ENCODE measurements around the gene ANKK1. TPM values are rescaled to one million over a fixed set of nuclear protein-coding genes. Genes with fewer than 3 reads are reported as not detected.

The ANKK1 gene
- total RNA-seq, 4 donors from 2014 or later = 0.57 to 3.3 TPM; not detected in 2

- TF ChIP-seq CTCF (IDR thresholded peaks at IDR 0.05) (no peak), POLR2A (IDR thresholded peaks at IDR 0.05) (no peak)
- Histone ChIP-seq H3K4me3 (no peak overlapping the region), H3K27me3 (no peaks in the 10 kb centered on the region), H3K4me1 (no peaks in the 10 kb centered on the region), H3K27ac (no peak overlapping the region), H3K36me3 (peaks cover 0 to 2% (median 0%) of the 10 kb centered on the region in 3 donors), H3K9me3 (no peaks in the 10 kb centered on the region)
- no peak for DNase-seq
Measured at GRCh38 chr11:113370634-113371033, 16.9 kb upstream of the ANKK1 start.

- Histone ChIP-seq H3K27me3 (no peaks in the 10 kb centered on the region), H3K4me1 (no peaks in the 10 kb centered on the region), H3K27ac (no peak overlapping the region), H3K9me3 (no peaks in the 10 kb centered on the region), H3K36me3 (no peaks in the 10 kb centered on the region), H3K4me3 (no peak overlapping the region)
- DNase-seq = no peak
- TF ChIP-seq POLR2A (IDR thresholded peaks at IDR 0.05) (no peak), CTCF (IDR thresholded peaks at IDR 0.05) (no peak)
Measured at GRCh38 chr11:113372309-113372708, 15.3 kb upstream of the ANKK1 start.

GRCh38 chr11:113373306-113373705, 14.3 kb upstream of the ANKK1 start:
- TF ChIP-seq POLR2A (IDR thresholded peaks at IDR 0.05) (no peak), CTCF (IDR thresholded peaks at IDR 0.05) (no peak)
- DNase-seq = no peak

GRCh38 chr11:113373981-113374560, 13.5 kb upstream of the ANKK1 start:
- no peaks in the 10 kb centered on the region for H3K9me3 ChIP-seq
- no peaks in the 10 kb centered on the region for H3K36me3 ChIP-seq
- TF ChIP-seq POLR2A (IDR thresholded peaks at IDR 0.05) = no peak
- no peak for TF ChIP-seq CTCF (IDR thresholded peaks at IDR 0.05)
- no peaks in the 10 kb centered on the region for H3K27me3 ChIP-seq
- no peaks in the 10 kb centered on the region for H3K4me1 ChIP-seq
- H3K4me3 ChIP-seq = no peak overlapping the region
- no peak for DNase-seq
- no peak overlapping the region for H3K27ac ChIP-seq

More at GRCh38 chr11:113373306-113373705, 14.3 kb upstream of the ANKK1 start:
- Histone ChIP-seq H3K27ac (no peak overlapping the region), H3K4me1 (no peaks in the 10 kb centered on the region), H3K4me3 (no peak overlapping the region), H3K27me3 (no peaks in the 10 kb centered on the region), H3K36me3 (no peaks in the 10 kb centered on the region), H3K9me3 (no peaks in the 10 kb centered on the region)

GRCh38 chr11:113375402-113375801, 12.2 kb upstream of the ANKK1 start:
- H3K4me1 ChIP-seq = no peaks in the 10 kb centered on the region
- H3K9me3 ChIP-seq = no peaks in the 10 kb centered on the region
- no peak overlapping the region for H3K4me3 ChIP-seq
- no peaks in the 10 kb centered on the region for H3K27me3 ChIP-seq
- no peak for TF ChIP-seq POLR2A (IDR thresholded peaks at IDR 0.05)
- H3K36me3 ChIP-seq = no peaks in the 10 kb centered on the region
- H3K27ac ChIP-seq = no peak overlapping the region
- DNase-seq = no peak

- no peak overlapping the region for H3K27ac ChIP-seq
- no peaks in the 10 kb centered on the region for H3K9me3 ChIP-seq
- no peak overlapping the region for H3K4me3 ChIP-seq
- no peaks in the 10 kb centered on the region for H3K27me3 ChIP-seq
- no peak for TF ChIP-seq CTCF (IDR thresholded peaks at IDR 0.05)
- TF ChIP-seq POLR2A (IDR thresholded peaks at IDR 0.05) = no peak
- no peaks in the 10 kb centered on the region for H3K4me1 ChIP-seq
- DNase-seq = no peak
- no peaks in the 10 kb centered on the region for H3K36me3 ChIP-seq
Measured at GRCh38 chr11:113376156-113376555, 11.4 kb upstream of the ANKK1 start.

All from Peyer's patch (tissue), 4 donors.